ENCODE measurements around the gene ITGA5.

- TF ChIP-seq CTCF (IDR thresholded peaks at IDR 0.05) (no peak), ZFX (IDR thresholded peaks at IDR 0.05; ENCODE audit: borderline replicate concordance) (no peak)
Observed at GRCh38 chr12:54378796-54379397, 40.2 kb downstream of the ITGA5 start.
